H1 (cell line): Measurements from ENCODE around the gene MAOA. TPM values are rescaled to one million over a fixed set of nuclear protein-coding genes. Genes with fewer than 3 reads are reported as not detected.

Experiments
- EP300 ChIP-seq, 2 experiments: IDR thresholded peaks; 1 replicate in 1 of 2; 2 replicates in 1 of 2; pipeline ENCODE4 v1.6.1; 2011 to 2012; ENCODE audit warnings: low read depth in 2 of 2, low read length in 2 of 2, mild to moderate bottlenecking in 2 of 2, borderline replicate concordance in 1 of 2, inconsistent platforms in 1 of 2, moderate library complexity in 1 of 2
- GABPA ChIP-seq: IDR thresholded peaks from 2 replicates; pipeline ENCODE4 v1.6.1; 2011; ENCODE audit warnings: mild to moderate bottlenecking, low read length, moderate library complexity, borderline replicate concordance; ENCODE audit not compliant: insufficient read depth
- JUN ChIP-seq: IDR thresholded peaks from 2 replicates; pipeline ENCODE4 v1.6.1; 2011; ENCODE audit warnings: low read depth, mild to moderate bottlenecking, improper control_type of control experiment, low read length
- KDM1A ChIP-seq: fragments of 200-600, 300-600 bp; sonication (generic); IDR thresholded peaks from 2 replicates; pipeline ENCODE4 v1.7.1; 2016; ENCODE audit warnings: mild to moderate bottlenecking, low read length, borderline replicate concordance
- KDM4A ChIP-seq: IDR thresholded peaks from one replicate; pipeline ENCODE4 v1.7.1; 2012; ENCODE audit warnings: low read depth, mild to moderate bottlenecking, moderate library complexity, low read length, inconsistent platforms; ENCODE audit not compliant: severe bottlenecking
- POU5F1 ChIP-seq: IDR thresholded peaks from 2 replicates; pipeline ENCODE4 v1.6.1; 2011; ENCODE audit warnings: low read depth, mild to moderate bottlenecking, low read length, moderate library complexity
- RAD21 ChIP-seq, 2 experiments: IDR thresholded peaks in 1 of 2; conservative IDR thresholded peaks in 1 of 2; 2 replicates each; pipeline ENCODE4 v1.6.1; 2011; ENCODE audit warnings: low read depth in 2 of 2, low read length in 2 of 2, improper control_type of control experiment in 1 of 2, inconsistent platforms in 1 of 2, mild to moderate bottlenecking in 1 of 2, moderate library complexity in 1 of 2
- RBBP5 ChIP-seq: IDR thresholded peaks from 2 replicates; pipeline ENCODE4 v1.7.1; 2012; ENCODE audit warnings: low read depth, mild to moderate bottlenecking, inconsistent platforms, low read length, moderate library complexity, borderline replicate concordance
- SAP30 ChIP-seq: fragments of 300-600 bp; sonication (generic); IDR thresholded peaks from 2 replicates; pipeline ENCODE4 v1.7.1; 2012; ENCODE audit warnings: low read length, moderate library complexity, mild to moderate bottlenecking, inconsistent platforms; ENCODE audit not compliant: insufficient read depth, insufficient replicate concordance
- SP1 ChIP-seq: IDR thresholded peaks from 2 replicates; pipeline ENCODE4 v1.6.1; 2011; ENCODE audit warnings: low read depth, low read length
- SP2 ChIP-seq: IDR thresholded peaks from 2 replicates; pipeline ENCODE4 v1.6.1; 2012; ENCODE audit warnings: mild to moderate bottlenecking, low read length, inconsistent platforms
- TAF7 ChIP-seq: optimal IDR thresholded peaks from 2 replicates; pipeline ENCODE3; 2011; ENCODE audit warnings: low read depth, mild to moderate bottlenecking, inconsistent platforms, low read length, moderate library complexity, borderline replicate concordance
- polyA plus RNA-seq, 7 experiments: library from polyadenylated mRNA; depleted of rRNA in 3 of 7; stranded (reverse) in 5 of 7; unstranded in 2 of 7; fragments of >200 nt in 5 of 7; fragments of 200-250 nt in 2 of 7; gene quantifications; 1 replicate in 5 of 7; 2 replicates in 1 of 7; 4 replicates in 1 of 7; pipeline versions ENCODE4 v1.2.1 to v1.2.3, GENCODE V29; 2011 to 2013; ENCODE audit warnings: missing spikeins in 2 of 7, mixed read lengths in 2 of 7
- total RNA-seq: library from RNA; stranded (reverse); fragmentation: NEBNext Ultra II Directional; extraction: Animal tissue kit (Norgen Biotek cat#: 25700); gene quantifications from 2 replicates; pipeline ENCODE4 v1.2.1, GENCODE V29; 2021
- TF ChIP-seq, protein P1 (sequence below), 3 experiments: IDR thresholded peaks; 1 replicate in 2 of 3; 2 replicates in 1 of 3; pipeline versions ENCODE4 v1.5.1 to v1.6.1; 2011; ENCODE audit warnings: low read length in 3 of 3, mild to moderate bottlenecking in 3 of 3, inconsistent platforms in 2 of 3, low read depth in 1 of 3, moderate library complexity in 1 of 3; ENCODE audit not compliant: insufficient read depth in 1 of 3; ENCODE audit errors: control extremely low read depth in 1 of 3
- TF ChIP-seq, protein P2 (sequence below): IDR thresholded peaks from 2 replicates; pipeline ENCODE4 v1.6.1; 2011; ENCODE audit warnings: low read length, improper control_type of control experiment

MAOA gene
- total and polyA plus RNA-seq, 2 of the 8 experiments (the other 6 are each of a cell fraction or from before 2014, with no cell fraction given) = 2.6 to 8.2 TPM

GRCh38 chrX:43646800-43647199 is 9.3 kb upstream of the MAOA start (continued):
- TF ChIP-seq JUN (no peak), EP300 (IDR thresholded peaks at IDR 0.05; ENCODE audit: borderline replicate concordance in 1 of 2, low read depth in 2 of 2, low read length in 2 of 2) (no peak), SP2 (no peak), KDM1A (no peak), SP1 (no peak), RAD21 (IDR thresholded peaks at IDR 0.05 in 1 of 2, conservative IDR thresholded peaks at IDR 0.05 in 1 of 2; ENCODE audit: low read depth in 2 of 2, low read length in 2 of 2) (no peak), TAF7 (no peak), POU5F1 (no peak), SAP30 (no peak), GABPA (no peak), RBBP5 (no peak), KDM4A (no peak)
- TF ChIP-seq, protein P1, sequence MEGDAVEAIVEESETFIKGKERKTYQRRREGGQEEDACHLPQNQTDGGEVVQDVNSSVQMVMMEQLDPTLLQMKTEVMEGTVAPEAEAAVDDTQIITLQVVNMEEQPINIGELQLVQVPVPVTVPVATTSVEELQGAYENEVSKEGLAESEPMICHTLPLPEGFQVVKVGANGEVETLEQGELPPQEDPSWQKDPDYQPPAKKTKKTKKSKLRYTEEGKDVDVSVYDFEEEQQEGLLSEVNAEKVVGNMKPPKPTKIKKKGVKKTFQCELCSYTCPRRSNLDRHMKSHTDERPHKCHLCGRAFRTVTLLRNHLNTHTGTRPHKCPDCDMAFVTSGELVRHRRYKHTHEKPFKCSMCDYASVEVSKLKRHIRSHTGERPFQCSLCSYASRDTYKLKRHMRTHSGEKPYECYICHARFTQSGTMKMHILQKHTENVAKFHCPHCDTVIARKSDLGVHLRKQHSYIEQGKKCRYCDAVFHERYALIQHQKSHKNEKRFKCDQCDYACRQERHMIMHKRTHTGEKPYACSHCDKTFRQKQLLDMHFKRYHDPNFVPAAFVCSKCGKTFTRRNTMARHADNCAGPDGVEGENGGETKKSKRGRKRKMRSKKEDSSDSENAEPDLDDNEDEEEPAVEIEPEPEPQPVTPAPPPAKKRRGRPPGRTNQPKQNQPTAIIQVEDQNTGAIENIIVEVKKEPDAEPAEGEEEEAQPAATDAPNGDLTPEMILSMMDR (IDR thresholded peaks at IDR 0.05; ENCODE audit: control extremely low read depth in 1 of 3, insufficient read depth in 1 of 3, low read depth in 1 of 3, low read length in 3 of 3) = no peak
- TF ChIP-seq, protein P2, sequence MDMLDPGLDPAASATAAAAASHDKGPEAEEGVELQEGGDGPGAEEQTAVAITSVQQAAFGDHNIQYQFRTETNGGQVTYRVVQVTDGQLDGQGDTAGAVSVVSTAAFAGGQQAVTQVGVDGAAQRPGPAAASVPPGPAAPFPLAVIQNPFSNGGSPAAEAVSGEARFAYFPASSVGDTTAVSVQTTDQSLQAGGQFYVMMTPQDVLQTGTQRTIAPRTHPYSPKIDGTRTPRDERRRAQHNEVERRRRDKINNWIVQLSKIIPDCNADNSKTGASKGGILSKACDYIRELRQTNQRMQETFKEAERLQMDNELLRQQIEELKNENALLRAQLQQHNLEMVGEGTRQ = no peak
